OCI-LY1 (cell line): Measurements from ENCODE around the gene TP53.

Source experiments
- H2AFZ ChIP-seq: fragments of 200-600 bp; sonication (generic), shearing (Covaris generic); 2 replicates; pipeline ENCODE4 v1.6.0; 2014; ENCODE audit warnings: antibody characterized with exemption, mild to moderate bottlenecking, low read length
- H3F3A ChIP-seq: fragments of 200-600 bp; sonication (generic), shearing (Covaris generic); 2 replicates; pipeline ENCODE4 v1.6.0; 2014; ENCODE audit warnings: mild to moderate bottlenecking, antibody characterized with exemption, low read length, moderate library complexity; ENCODE audit not compliant: insufficient read depth
- H3K27ac ChIP-seq: fragments of 200-600 bp; sonication (generic); 2 replicates; pipeline ENCODE4 v1.5.1; 2014; ENCODE audit warnings: low read length, mixed run types, mild to moderate bottlenecking, low read depth; ENCODE audit not compliant: poor library complexity, severe bottlenecking
- H3K27me3 ChIP-seq: fragments of 200-600 bp; sonication (generic); 2 replicates; pipeline ENCODE4 v1.6.0; 2014; ENCODE audit warnings: antibody characterized with exemption, mild to moderate bottlenecking, low read length, moderate library complexity; ENCODE audit not compliant: insufficient read depth
- H3K36me3 ChIP-seq: fragments of 200-600 bp; sonication (generic); 2 replicates; pipeline ENCODE4 v1.6.1; 2014; ENCODE audit warnings: mild to moderate bottlenecking, antibody characterized with exemption, low read length, moderate library complexity, mixed read lengths; ENCODE audit not compliant: insufficient read depth
- H3K4me1 ChIP-seq: fragments of 200-600 bp; sonication (generic); 2 replicates; pipeline ENCODE4 v1.5.1; 2014; ENCODE audit warnings: mild to moderate bottlenecking, low read length, moderate library complexity; ENCODE audit not compliant: insufficient read depth, severe bottlenecking
- H3K4me2 ChIP-seq: fragments of 200-600 bp; sonication (generic), shearing (Covaris generic); 2 replicates; pipeline ENCODE4 v1.6.1; 2014; ENCODE audit warnings: low read length
- H3K4me3 ChIP-seq: fragments of 200-600 bp; sonication (generic); 2 replicates; pipeline ENCODE4 v1.5.1; 2014; ENCODE audit warnings: low read length, low read depth, mild to moderate bottlenecking, mixed read lengths; ENCODE audit not compliant: poor library complexity, severe bottlenecking
- H3K79me2 ChIP-seq: fragments of 200-600 bp; shearing (Covaris generic); 2 replicates; pipeline ENCODE4 v1.6.1; 2016; ENCODE audit warnings: mixed run types, low read length, mixed read lengths; ENCODE audit not compliant: insufficient read depth
- H3K9ac ChIP-seq: fragments of 200-600 bp; sonication (generic), shearing (Covaris generic); 2 replicates; pipeline ENCODE4 v1.6.1; 2014; ENCODE audit warnings: mild to moderate bottlenecking, low read length, mixed read lengths
- H3K9me2 ChIP-seq: fragments of 200-600 bp; sonication (generic), shearing (Covaris generic); 2 replicates; pipeline ENCODE4 v1.6.1; 2014; ENCODE audit warnings: low read depth, mild to moderate bottlenecking, low read length, mixed read lengths
- H3K9me3 ChIP-seq: fragments of 200-600 bp; shearing (Covaris generic); 2 replicates; pipeline ENCODE4 v1.6.1; 2014; ENCODE audit warnings: low read length, mixed read lengths
- H4K20me1 ChIP-seq: fragments of 200-600 bp; sonication (generic), shearing (Covaris generic); 2 replicates; pipeline ENCODE4 v1.6.0; 2016; ENCODE audit warnings: mild to moderate bottlenecking, low read length; ENCODE audit not compliant: insufficient read depth
- EZH2 ChIP-seq: fragments of 200-600 bp; sonication (generic), shearing (Covaris generic); IDR thresholded peaks from 2 replicates; pipeline ENCODE4 v1.8.0; 2017; ENCODE audit warnings: borderline replicate concordance, mixed run types, mild to moderate bottlenecking, antibody characterized with exemption, low read length, moderate library complexity, mixed read lengths
- TF ChIP-seq, protein P1 (sequence below): fragments of 200-600 bp; sonication (generic), shearing (Covaris generic); IDR thresholded peaks from 2 replicates; pipeline ENCODE4 v1.5.1; 2017; ENCODE audit warnings: mild to moderate bottlenecking, antibody characterized with exemption, low read length, moderate library complexity, mixed read lengths

TP53 gene

DNA sequence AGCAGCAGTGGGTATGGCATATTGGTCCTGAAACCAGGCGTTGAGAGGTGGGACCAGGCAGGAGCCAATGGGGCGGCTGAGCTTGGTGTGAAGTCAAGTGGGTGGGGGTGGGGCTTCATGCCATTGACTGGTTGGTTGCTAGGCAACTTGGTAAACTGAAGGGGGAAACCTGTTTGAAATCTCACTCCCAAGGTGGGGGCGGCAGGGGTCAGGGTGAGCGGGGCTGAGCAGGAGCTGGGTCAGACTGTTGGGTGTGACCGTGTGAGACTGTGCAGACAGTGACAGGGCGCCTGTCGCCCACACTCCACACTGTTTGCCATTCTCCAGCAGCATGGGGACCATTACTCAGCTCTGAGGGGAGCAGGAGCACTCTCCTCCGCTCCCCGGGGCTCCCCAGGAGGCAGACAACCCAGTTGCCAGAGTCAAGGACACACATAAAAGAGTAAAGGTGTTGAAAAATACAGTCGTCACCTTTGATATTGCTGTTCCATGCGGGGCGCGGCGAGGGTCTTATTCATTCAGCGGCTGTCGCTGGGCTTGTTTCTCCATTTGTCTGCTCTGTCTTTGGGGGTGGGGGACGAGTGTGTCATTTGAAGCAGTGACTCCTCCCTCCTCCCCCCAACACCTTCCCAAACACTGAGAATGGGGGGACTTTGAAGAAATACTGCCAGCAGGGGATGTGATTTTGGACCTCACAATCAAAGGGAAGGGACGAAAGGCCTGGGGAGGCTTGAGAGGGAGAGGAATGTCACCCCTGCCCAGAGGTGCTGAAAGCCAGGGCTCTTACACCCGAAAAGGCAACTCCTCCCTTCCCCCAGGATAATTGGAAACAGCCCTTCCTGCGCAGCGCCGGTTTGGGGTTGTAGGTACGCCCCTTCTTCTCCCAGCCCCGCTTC lies 16.5 kb upstream of the TP53 start:
- Histone ChIP-seq H3K4me3 (no peak overlapping the region), H4K20me1 (no peaks in the 10 kb centered on the region), H3K27me3 (peaks cover 11% of the 10 kb centered on the region; the same call in 1 of the 2 replicates), H3K9me2 (no peaks in the 10 kb centered on the region), H3K36me3 (peaks cover 18% of the 10 kb centered on the region), H3K79me2 (no peaks in the 10 kb centered on the region), H2AFZ (no peak overlapping the region), H3K9me3 (no peaks in the 10 kb centered on the region), H3K4me2 (no peak overlapping the region), H3K4me1 (peaks cover 12% of the 10 kb centered on the region), H3K9ac (no peak overlapping the region), H3K27ac (no peak overlapping the region), H3F3A (no peaks in the 10 kb centered on the region)
- TF ChIP-seq EZH2: no peak
- TF ChIP-seq, protein P1, sequence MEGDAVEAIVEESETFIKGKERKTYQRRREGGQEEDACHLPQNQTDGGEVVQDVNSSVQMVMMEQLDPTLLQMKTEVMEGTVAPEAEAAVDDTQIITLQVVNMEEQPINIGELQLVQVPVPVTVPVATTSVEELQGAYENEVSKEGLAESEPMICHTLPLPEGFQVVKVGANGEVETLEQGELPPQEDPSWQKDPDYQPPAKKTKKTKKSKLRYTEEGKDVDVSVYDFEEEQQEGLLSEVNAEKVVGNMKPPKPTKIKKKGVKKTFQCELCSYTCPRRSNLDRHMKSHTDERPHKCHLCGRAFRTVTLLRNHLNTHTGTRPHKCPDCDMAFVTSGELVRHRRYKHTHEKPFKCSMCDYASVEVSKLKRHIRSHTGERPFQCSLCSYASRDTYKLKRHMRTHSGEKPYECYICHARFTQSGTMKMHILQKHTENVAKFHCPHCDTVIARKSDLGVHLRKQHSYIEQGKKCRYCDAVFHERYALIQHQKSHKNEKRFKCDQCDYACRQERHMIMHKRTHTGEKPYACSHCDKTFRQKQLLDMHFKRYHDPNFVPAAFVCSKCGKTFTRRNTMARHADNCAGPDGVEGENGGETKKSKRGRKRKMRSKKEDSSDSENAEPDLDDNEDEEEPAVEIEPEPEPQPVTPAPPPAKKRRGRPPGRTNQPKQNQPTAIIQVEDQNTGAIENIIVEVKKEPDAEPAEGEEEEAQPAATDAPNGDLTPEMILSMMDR: no peak

DNA sequence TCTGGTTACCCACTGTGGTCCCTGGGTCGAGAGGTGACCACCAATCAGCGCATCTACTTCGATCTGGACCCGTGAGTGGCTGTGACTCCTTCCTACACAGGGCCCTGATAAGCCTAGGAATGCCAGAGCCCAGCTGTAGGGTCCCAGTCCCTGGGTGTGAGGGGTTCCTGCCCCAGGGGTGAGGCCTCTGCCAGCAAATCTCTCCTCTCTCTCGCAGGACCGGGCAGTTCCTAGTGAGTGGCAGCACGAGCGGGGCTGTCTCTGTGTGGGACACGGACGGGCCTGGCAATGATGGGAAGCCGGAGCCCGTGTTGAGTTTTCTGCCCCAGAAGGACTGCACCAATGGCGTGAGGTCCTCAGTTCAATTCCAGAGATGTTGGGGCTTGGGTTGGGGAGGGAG lies 15.5 kb upstream of the TP53 start:
- Histone ChIP-seq H4K20me1 (no peaks in the 10 kb centered on the region), H3K27ac (no peak overlapping the region)

DNA sequence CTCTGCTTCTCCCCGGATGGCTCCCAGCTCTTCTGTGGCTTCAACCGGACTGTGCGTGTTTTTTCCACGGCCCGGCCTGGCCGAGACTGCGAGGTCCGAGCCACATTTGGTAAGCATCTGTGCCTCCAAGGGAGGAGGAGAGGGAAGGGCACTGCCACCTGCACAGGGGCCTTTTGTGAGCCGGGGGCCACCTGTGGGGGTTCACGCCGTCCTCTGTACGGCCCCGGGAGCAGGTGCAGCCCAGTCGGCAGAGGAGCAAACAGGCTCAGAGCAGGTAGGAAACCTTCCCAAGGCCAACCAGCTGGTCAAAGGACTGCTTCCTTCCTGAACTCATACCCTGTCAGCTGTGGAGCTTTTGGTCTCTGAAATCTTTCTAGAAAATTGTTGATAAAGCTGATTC lies 14.4 kb upstream of the TP53 start:
- Histone ChIP-seq H3K36me3 (peaks cover 18% of the 10 kb centered on the region), H3K4me2 (no peak overlapping the region), H3K4me1 (peaks cover 12% of the 10 kb centered on the region), H3K9me3 (no peaks in the 10 kb centered on the region), H3K27me3 (peaks cover 8% of the 10 kb centered on the region; the same call in 1 of the 2 replicates), H3K79me2 (no peaks in the 10 kb centered on the region), H4K20me1 (no peaks in the 10 kb centered on the region), H3K27ac (no peak overlapping the region), H3K4me3 (no peak overlapping the region), H3K9ac (no peak overlapping the region), H2AFZ (no peak overlapping the region), H3F3A (no peaks in the 10 kb centered on the region), H3K9me2 (no peaks in the 10 kb centered on the region)
- TF ChIP-seq EZH2: no peak
- TF ChIP-seq, protein P1: no peak

More for the DNA sequence above, 15.5 kb upstream of the TP53 start:
- peaks cover 12% of the 10 kb centered on the region for H3K4me1 ChIP-seq
- no peak for TF ChIP-seq EZH2
- TF ChIP-seq, protein P1: no peak
- no peaks in the 10 kb centered on the region for H3K9me2 ChIP-seq
- no peaks in the 10 kb centered on the region for H3F3A ChIP-seq
- H2AFZ ChIP-seq: no peak overlapping the region
- H3K9ac ChIP-seq: no peak overlapping the region
- H3K4me2 ChIP-seq: no peak overlapping the region
- no peak overlapping the region for H3K4me3 ChIP-seq
- H3K79me2 ChIP-seq: no peaks in the 10 kb centered on the region
- H3K9me3 ChIP-seq: no peaks in the 10 kb centered on the region
- H3K36me3 ChIP-seq: peaks cover 18% of the 10 kb centered on the region
- H3K27me3 ChIP-seq: peaks cover 11% of the 10 kb centered on the region; the same call in 1 of the 2 replicates
